Activated CD4-positive, alpha-beta T cell treated with anti-CD3 and anti-CD28 coated beads for 4 hours (primary cell): ENCODE results near the gene PSMA7.

Experiments used
- DNase-seq, 2 donors: peaks; one replicate each; pipeline ENCODE4 v3.0.0-alpha.2; 2020

The PSMA7 gene

DNA sequence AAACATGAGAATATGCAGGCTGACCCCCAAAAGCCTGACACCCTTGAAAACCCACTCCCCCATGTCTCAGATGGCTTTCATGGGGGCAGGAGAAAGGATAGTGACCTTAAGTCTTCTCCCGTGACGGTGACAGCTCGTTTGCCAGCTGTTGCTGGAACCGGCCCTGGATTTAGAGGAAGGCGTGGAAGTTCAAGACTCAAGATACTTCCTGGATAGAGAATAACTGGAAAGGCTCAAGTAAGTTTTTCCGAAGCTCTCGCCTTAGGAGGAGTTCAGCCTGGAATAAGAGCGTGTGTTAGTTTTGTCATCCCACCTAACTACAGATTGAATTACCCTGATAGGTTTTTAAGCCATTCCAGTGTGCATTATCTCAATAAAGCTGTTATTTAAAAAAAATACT lies 28.1 kb upstream of the PSMA7 start:
- no peak for DNase-seq

DNA sequence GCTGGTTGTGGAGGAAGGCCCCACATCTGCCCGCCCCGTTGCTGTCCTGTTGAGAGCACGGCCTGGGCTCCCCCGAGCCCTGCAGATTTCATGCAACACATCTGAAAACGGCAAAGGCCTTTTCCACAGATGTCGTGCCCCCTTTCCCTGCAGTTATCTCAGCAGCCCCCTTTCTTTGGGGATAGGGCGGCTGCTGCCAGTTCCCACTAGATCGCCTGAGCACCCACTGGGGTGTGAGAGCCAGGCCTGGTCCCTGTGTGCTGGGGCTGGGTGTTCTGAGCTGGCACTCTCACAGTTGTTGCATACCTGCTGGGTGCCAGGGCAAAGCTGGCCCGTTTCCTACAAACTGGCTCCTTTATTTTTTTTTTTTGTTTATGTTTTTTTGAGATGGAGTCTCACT lies 27.3 kb upstream of the PSMA7 start:
- no peak for DNase-seq

DNA sequence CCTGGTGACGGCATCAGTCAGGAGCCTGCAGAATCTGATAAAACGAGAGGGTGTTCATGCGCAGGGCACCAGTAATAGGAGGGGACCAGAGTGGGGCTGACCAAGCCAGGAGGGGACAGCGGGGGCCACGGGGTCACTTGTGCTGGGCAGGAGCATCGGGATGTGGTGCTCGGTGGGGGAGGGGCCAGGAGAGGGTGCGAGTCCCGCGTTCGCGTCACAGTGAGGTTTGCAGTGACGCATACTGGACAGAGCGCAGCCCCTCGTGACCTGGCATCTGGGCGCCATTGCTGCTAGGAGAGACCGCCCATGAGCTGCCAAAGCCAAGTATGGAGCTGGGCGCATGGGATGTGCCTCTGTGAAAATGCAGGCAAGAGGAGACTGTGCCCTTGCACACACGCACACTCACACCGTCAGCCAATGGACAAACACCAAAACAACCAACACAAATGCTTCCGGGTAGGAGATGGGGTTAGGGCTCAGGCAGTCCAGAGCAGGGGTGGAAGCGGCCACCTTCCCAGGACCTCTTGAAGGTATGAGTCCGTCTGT lies 25.8 kb upstream of the PSMA7 start:
- DNase-seq = no peak

DNA sequence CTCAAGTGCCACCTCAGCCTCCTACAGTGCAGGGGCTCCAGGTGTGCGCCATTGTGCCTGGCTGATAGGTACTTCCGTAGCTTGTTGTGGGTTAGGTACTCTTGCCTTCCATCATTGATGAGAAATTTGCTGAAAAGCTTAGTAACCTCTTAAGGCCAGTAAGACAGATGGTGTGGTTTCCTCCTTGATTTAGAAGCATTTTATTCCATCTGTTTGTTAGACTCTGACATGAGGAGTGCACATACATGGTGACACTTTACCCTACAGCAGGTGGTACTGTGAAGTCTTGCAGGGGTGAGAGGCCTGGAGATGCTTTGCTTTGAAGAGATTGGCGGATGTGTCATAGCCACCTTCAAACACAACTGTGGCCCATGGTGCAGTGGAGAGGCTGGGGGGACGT lies 24.9 kb upstream of the PSMA7 start:
- DNase-seq = no peak

DNA sequence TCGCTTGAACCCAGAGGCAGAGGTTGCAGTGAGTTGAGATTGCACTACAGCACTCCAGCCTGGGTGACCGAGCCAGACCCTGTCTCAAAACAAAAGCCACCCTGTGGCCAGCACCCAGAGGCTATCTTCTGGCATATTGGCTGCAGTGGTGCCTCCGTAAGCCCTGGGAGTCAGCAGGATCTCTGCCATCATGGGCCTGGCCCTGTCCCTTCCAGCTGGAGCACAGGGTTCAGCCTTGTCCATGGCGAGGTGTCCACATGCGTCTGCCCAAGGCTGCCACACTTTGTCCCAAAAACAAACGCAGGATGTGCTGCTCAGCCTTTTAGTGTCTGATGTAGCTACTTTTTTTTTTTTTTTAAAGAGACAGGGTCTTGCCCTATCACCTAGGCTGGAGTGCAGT lies 24.3 kb upstream of the PSMA7 start:
- no peak for DNase-seq

DNA sequence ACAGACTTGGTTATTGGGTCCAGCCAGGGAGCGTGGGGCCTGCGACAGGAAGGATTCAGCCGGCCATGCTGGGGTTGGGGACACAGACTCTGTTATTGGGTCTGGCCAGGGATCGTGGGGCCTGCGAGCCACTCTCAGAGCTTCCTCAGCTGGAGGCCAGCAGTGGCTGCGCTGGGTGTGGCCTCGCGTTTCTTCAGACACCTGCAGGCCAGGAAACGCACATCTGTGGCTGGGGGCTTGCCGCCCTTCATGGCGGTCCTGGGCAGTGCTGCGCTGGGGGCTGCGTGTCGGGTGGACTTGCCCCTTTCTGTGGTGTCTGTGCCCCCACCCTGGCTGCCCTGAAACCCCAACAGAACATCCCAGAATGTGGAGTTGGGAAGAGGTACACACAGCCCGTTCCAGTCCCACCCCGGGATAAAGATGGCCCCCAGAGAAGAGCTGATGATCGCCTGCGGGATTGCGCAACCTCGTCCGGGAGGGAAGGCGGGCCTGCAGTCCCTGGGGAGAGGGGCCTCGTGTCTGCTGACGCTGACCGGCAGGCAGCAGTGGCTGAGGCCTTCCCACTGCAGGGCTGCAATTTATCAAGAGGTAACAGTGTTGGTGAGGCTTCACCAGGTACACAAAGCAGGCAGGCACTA lies 22.7 kb upstream of the PSMA7 start:
- DNase-seq = no peak

DNA sequence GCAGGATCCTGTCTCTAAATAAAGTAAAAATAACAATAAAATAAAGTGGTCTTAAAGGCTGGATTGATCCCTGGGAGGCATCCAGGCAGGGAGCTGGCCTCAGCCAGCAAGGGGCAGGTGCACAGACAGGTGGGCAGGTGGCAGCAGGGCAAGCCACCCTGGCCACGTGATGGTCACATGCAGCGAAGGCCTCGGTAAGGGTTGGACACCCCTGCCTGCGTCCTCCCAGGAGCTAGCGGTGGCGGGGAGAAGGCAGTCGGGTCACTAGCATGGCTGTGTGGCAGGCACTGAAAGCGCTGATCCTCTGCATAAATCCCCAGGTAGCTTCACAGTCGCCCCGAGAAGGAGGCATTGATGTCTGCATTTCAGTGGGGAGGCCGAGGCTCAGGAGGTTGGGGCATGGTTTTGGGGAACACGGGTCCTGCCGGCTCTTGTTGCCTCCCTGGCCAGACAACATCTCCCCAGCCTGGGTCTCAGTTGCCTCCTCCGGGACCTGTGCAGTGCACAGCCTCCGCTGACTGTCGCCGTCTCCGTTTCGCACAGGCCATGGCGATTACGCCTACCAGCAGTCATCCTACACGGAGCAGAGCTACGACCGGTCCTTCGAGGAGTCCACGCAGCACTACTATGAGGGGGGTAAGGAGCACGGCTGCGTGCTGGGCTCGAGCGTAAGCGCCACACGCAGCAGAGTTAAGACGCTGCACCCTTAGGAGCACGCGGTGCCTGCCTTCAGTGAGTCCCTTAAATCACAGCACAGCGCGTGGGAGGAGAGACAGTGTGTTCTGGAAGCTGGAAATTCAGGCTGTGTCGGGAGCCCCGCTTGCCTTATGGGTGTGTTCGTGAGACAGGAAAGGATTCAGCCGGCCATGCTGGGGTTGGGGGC lies 21.9 kb upstream of the PSMA7 start:
- DNase-seq = no peak

GRCh38 chr20:62163986-62164762 lies 21.0 kb upstream of the PSMA7 start:
- DNase-seq = no peak

GRCh38 chr20:62163485-62163865 lies 20.3 kb upstream of the PSMA7 start:
- DNase-seq = no peak

GRCh38 chr20:62162765-62163484 lies 19.7 kb upstream of the PSMA7 start:
- DNase-seq = no peak

- DNase-seq = no peak
These were observed 18.2 kb upstream of the PSMA7 start for GRCh38 chr20:62161347-62161746.

DNA sequence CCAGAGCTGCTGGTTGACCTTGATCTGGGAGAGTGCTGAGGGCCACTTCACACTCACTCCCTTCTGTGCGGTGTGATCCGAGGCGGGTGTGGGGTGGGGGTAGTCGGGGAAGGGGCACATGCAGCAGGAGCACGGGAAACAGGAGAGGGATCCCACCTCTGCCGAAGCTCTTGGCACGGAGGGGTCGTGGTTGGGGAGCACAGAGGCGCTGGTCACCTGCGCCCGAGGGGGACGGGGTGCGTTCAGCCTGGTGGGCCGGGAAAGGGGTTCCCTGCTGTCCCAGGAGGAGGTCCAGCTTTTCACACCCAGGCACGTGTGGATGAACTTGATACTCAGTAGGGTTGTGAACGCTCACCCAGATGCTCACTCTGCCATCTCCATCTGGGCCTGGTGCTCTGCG lies 17.7 kb upstream of the PSMA7 start:
- DNase-seq = no peak

DNA sequence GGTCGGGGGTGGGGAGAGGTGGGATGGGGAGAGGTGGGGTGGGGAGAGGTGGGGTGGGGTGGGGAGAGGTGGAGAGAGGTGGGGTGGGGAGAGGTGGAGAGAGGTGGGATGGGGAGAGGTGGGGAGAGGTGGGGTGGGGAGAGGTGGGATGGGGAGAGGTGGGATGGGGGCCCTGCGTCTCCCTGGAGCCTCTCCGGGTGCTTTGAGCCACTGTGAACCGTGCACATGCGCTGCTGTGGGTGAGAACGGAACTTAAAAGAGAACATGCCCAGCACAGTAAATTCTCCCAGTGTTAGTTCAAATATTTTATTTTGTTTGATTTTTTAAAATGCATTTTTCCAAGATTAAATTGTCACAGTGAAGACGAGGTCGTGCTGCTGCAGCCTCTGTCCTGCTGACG lies 17.1 kb upstream of the PSMA7 start:
- no peak for DNase-seq

- DNase-seq = peak; percentile 41 to 53
These were observed 16.6 kb upstream of the PSMA7 start for GRCh38 chr20:62159839-62160238.

- DNase-seq = no peak
These were observed 15.9 kb upstream of the PSMA7 start for GRCh38 chr20:62159052-62159451.

DNA sequence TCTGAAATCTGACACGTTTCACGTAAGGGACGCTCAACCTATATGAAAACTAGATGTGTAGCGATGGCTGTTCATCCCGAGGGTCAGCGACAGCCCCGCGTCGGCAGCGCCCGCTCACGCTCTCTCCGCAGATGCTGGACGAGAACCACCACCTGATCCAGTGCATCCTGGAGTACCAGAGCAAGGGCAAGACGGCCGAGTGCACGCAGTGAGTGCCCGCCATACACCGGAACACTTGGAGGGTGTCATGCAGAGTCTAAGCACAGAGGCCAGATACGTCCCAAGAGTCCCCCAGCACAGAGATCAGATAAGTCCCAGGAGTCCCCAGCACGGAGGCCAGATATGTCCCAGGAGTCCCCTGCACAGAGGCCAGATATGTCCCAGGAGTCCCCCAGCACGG lies 15.3 kb upstream of the PSMA7 start:
- DNase-seq = no peak

GRCh38 chr20:62158088-62158400 lies 14.8 kb upstream of the PSMA7 start:
- DNase-seq = no peak

DNA sequence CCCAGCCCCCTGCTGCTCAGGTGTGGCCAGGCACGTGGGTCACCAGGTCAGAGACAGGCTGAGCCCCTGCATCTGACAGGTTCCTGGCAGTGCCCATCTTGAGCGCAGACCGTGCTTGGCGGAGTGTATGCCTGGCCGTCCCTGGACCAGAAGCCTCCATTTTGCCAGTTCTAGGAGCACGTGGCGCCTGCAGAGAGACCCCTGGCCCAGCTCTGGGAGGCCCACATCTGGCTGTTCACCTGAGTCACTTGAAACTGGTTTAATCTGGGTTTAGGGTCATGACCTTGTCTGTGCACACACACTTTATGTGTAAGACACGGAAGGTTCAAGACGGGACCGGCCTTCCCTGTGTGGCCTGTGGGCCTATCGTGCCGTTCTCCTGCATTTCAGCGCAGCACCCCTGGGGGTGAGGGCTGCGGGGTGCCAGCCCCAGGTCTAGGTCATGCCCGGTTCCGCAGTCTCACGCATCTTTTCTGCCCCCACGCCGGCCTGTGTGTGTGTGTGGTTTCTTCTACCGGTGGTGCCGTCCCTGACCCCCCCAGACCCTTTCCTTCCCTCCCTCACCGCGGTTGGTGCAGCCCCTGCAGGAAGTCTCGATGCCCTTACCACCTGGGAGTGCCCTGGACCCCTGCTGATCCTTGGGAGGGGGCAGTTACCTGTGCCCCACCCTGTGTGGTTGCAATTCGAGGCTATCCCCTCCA lies 14.3 kb upstream of the PSMA7 start:
- DNase-seq = no peak

- peak; percentile 66 to 75 for DNase-seq
These were observed 13.6 kb upstream of the PSMA7 start for GRCh38 chr20:62156592-62157386.

DNA sequence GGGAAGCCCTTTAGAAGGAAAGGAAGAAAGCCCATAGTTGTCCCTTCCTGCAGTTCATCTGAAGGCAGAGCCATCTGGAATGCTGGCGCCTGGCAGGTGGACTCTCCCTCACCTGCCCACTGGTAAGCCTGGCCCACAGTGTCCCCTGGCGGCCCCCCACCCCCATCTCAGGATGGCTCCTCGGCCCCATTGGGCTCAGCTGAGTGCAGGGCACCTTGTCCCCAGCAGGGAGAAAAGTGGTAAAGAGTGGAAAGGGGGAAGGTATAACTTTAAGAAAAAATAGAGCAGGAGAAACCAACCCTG lies 13.0 kb upstream of the PSMA7 start:
- DNase-seq = no peak

DNA sequence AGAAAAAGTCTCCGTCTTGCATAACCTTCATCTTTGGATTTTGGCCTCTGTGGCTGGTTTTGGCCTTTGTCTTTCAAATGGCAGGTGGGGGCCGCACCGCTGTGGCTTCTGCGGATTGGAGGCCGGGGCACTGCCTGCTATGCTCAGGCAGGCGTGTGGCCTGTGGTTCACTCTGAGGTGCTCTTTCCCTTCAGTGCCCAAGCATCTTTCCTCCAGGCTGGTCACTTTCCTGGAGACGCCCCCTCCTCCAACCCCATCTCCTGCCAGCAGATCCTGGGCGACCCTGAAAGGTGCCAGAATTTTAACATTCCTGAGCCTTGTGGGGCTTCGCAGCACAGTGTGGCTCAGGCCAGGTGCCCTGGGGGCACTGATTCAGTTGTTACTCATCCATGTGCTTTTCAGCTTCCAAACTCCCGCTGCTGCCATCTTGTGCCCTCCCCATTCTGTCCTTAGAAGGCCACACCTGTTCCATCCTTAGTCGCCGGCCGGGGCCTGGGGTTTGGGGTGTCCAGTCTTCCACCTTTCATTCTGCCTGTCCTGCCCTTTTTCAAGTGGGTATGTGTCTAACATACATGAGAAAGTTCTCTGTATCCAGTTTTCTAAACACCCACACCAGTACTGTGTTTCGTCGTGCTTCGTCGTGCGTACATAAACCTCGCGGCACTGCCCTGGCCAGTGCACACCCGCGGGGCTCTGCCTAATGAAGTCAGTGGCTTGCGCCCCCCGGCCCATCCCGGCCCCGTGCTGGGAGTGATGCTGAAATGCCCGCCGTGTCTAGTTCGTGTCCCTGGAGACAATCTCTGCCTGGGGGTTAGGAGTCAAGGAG lies 12.4 kb upstream of the PSMA7 start:
- DNase-seq = no peak
